Gastroesophageal sphincter (tissue), 3 donors: Measurements from ENCODE around the gene RNASEH2B.

ENCODE experiments used
- EP300 ChIP-seq: sonication (generic); formaldehyde crosslinking; IDR thresholded peaks from one replicate; pipeline ENCODE4 v1.6.1; 2017; ENCODE audit warnings: antibody characterized with exemption, mild to moderate bottlenecking
- POLR2A ChIP-seq, 2 donors: fragments of 450-650 bp; IDR thresholded peaks; one replicate each; pipeline ENCODE4 v1.6.1; 2017; ENCODE audit warnings: antibody characterized with exemption in 2 of 2, mild to moderate bottlenecking in 2 of 2, moderate library complexity in 1 of 2
- POLR2AphosphoS5 ChIP-seq: sonication (generic); formaldehyde crosslinking; IDR thresholded peaks from one replicate; pipeline ENCODE4 v1.6.1; 2017; ENCODE audit warnings: antibody characterized with exemption
- TF ChIP-seq, protein P1 (sequence below), 4 experiments: fragments of 200-600 bp in 2 of 4; fragments of 450-650 bp in 2 of 4; sonication (generic) in 1 of 4; IDR thresholded peaks; one replicate each; pipeline ENCODE4 v1.5.1; 2017 to 2019; ENCODE audit warnings: antibody characterized with exemption in 4 of 4, mild to moderate bottlenecking in 2 of 4, moderate library complexity in 2 of 4

DNA sequence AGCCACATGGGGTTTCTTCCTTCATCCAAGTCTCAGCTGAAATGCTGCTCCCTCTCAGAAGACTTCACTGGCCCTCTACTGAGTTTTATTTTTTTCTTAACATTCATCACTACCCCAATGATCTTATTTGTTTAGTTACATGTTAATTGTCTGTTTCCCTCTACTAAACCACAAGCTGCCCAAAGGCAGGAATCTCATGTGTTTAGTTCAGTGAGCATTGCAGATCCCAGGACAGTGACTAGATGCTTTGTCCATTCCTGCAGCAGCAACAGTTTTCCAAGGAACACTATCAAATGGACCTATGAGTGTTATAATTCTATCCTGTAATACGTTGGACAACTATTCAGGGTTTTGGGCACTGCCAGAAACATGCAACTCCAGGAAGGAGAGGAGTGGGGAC, 93.1 kb downstream of the RNASEH2B start:
- TF ChIP-seq, protein P1, sequence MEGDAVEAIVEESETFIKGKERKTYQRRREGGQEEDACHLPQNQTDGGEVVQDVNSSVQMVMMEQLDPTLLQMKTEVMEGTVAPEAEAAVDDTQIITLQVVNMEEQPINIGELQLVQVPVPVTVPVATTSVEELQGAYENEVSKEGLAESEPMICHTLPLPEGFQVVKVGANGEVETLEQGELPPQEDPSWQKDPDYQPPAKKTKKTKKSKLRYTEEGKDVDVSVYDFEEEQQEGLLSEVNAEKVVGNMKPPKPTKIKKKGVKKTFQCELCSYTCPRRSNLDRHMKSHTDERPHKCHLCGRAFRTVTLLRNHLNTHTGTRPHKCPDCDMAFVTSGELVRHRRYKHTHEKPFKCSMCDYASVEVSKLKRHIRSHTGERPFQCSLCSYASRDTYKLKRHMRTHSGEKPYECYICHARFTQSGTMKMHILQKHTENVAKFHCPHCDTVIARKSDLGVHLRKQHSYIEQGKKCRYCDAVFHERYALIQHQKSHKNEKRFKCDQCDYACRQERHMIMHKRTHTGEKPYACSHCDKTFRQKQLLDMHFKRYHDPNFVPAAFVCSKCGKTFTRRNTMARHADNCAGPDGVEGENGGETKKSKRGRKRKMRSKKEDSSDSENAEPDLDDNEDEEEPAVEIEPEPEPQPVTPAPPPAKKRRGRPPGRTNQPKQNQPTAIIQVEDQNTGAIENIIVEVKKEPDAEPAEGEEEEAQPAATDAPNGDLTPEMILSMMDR (IDR thresholded peaks at IDR 0.05), result no peak
- TF ChIP-seq POLR2A (IDR thresholded peaks at IDR 0.05) (no peak), EP300 (no peak), POLR2AphosphoS5 (no peak)
